H1 (cell line): Measurements from ENCODE around the gene UBR3. TPM values are rescaled to one million over a fixed set of nuclear protein-coding genes. Genes with fewer than 3 reads are reported as not detected.

Source experiments
- HDAC2 ChIP-seq, 2 experiments: fragments of 300-600 bp in 1 of 2; sonication (generic) in 1 of 2; IDR thresholded peaks; 2 replicates each; pipeline ENCODE4 v1.6.1; 2011 to 2012; ENCODE audit warnings: low read depth in 2 of 2, low read length in 2 of 2, mild to moderate bottlenecking in 2 of 2, moderate library complexity in 2 of 2, borderline replicate concordance in 1 of 2, inconsistent platforms in 1 of 2
- RXRA ChIP-seq: IDR thresholded peaks from 2 replicates; pipeline ENCODE4 v1.6.1; 2011; ENCODE audit warnings: low read depth, mild to moderate bottlenecking, low read length, moderate library complexity; ENCODE audit not compliant: insufficient read depth
- polyA plus RNA-seq, 7 experiments: library from polyadenylated mRNA; depleted of rRNA in 3 of 7; stranded (reverse) in 5 of 7; unstranded in 2 of 7; fragments of >200 nt in 5 of 7; fragments of 200-250 nt in 2 of 7; gene quantifications; 1 replicate in 5 of 7; 2 replicates in 1 of 7; 4 replicates in 1 of 7; pipeline versions ENCODE4 v1.2.1 to v1.2.3, GENCODE V29; 2011 to 2013; ENCODE audit warnings: missing spikeins in 2 of 7, mixed read lengths in 2 of 7
- total RNA-seq: library from RNA; stranded (reverse); fragmentation: NEBNext Ultra II Directional; extraction: Animal tissue kit (Norgen Biotek cat#: 25700); gene quantifications from 2 replicates; pipeline ENCODE4 v1.2.1, GENCODE V29; 2021

The UBR3 gene
- total and polyA plus RNA-seq, 2 of the 8 experiments (the other 6 are each of a cell fraction or from before 2014, with no cell fraction given), result 3.7 to 17.7 TPM

- TF ChIP-seq RXRA, result no peak
- no peak for TF ChIP-seq HDAC2 (IDR thresholded peaks at IDR 0.05; ENCODE audit: borderline replicate concordance in 1 of 2, low read depth in 2 of 2, low read length in 2 of 2)
- TF ChIP-seq, all 59 proteins: peak for 0
Measured at GRCh38 chr2:169966454-169966853, 139.2 kb downstream of the UBR3 start (continued).
